ENCODE results near the gene PRKG1. TPM values are rescaled to one million over a fixed set of nuclear protein-coding genes. Genes with fewer than 3 reads are reported as not detected.

Gene PRKG1
- total and polyA plus RNA-seq, 2 donors (not counting 1 experiment from before 2014, with no cell fraction given), result not detected

- H3K27me3 ChIP-seq (replicated peaks in 1 of 4; ENCODE audit: control extremely low read depth in 1 of 4, control insufficient read depth in 3 of 4, insufficient read depth in 4 of 4, low read length in 3 of 4), result no peaks in the 10 kb centered on the region
- H3K4me3 Mint-ChIP-seq, result no peak overlapping the region
- H3K9ac ChIP-seq (ENCODE audit: low read length), result no peak overlapping the region
- intact Hi-C loops (cut with micrococcal nuclease), result no loop called here
- H3K27ac ChIP-seq (ENCODE audit: low read length in 2 of 2), result no peak overlapping the region
- H3K36me3 ChIP-seq (replicated peaks in 1 of 2; ENCODE audit: control extremely low read depth in 1 of 2, control insufficient read depth in 1 of 2, extremely low read depth in 1 of 2, insufficient read depth in 2 of 2, low read length in 1 of 2), result no peaks in the 10 kb centered on the region
- no peaks in the 10 kb centered on the region for H4K20me1 ChIP-seq (ENCODE audit: control insufficient read depth, insufficient read depth, low read length, poor library complexity, severe bottlenecking)
- ATAC-seq (ENCODE audit: low read depth), result no peak
- POLR2A ChIA-PET, result no interaction called here
- no peak for DNase-seq
- H3K79me2 ChIP-seq (ENCODE audit: control insufficient read depth, insufficient read depth, low read length), result no peaks in the 10 kb centered on the region
- peaks cover 0 to 9% (median 6%) of the 10 kb centered on the region in 3 donors for H3K9me3 ChIP-seq (ENCODE audit: control extremely low read depth in 1 of 3, control insufficient read depth in 2 of 3, insufficient read depth in 1 of 3, low read length in 2 of 3)
- H3K4me3 ChIP-seq (ENCODE audit: control extremely low read depth in 1 of 5, extremely low read depth in 1 of 5, insufficient read depth in 1 of 5, low read depth in 2 of 5, low read length in 4 of 5), result no peak overlapping the region
- 100% methylated on average over 1 of the region's 3 CpGs for WGBS (ENCODE audit: insufficient coverage)
- H3K27ac Mint-ChIP-seq, result no peak overlapping the region
- no peak overlapping the region for H2AFZ ChIP-seq (ENCODE audit: insufficient read depth, low read depth, low read length, poor library complexity, severe bottlenecking)
- no peaks in the 10 kb centered on the region for H3K4me1 ChIP-seq (ENCODE audit: control insufficient read depth in 2 of 2, insufficient read depth in 2 of 2, low read length in 2 of 2)
- H3K9me3 Mint-ChIP-seq (ENCODE audit: insufficient read depth), result peaks cover 7% of the 10 kb centered on the region
- no peak overlapping the region for H3K4me2 ChIP-seq (replicated peaks; ENCODE audit: low read depth, low read length, poor library complexity, severe bottlenecking)
- H3K4me1 Mint-ChIP-seq, result no peaks in the 10 kb centered on the region
- CTCF ChIA-PET, result no interaction called here
- TF ChIP-seq CTCF (IDR thresholded peaks at IDR 0.05) (no peak), EZH2 (IDR thresholded peaks at IDR 0.05; ENCODE audit: borderline replicate concordance, insufficient read depth, low read depth, low read length, poor library complexity, severe bottlenecking) (no peak)
- no peaks in the 10 kb centered on the region for H3K27me3 Mint-ChIP-seq
These were observed 714.0 kb downstream of the PRKG1 start for GRCh38 chr10:51788273-51788672.

- ChIA-PET POLR2A (no interaction called here), CTCF (no interaction called here)
- no peak overlapping the region for H3K4me3 Mint-ChIP-seq
- no CpG with 5 or more reads among the region's 1 CpG for WGBS (ENCODE audit: insufficient coverage)
- Histone ChIP-seq H4K20me1 (ENCODE audit: control insufficient read depth, insufficient read depth, low read length, poor library complexity, severe bottlenecking) (no peaks in the 10 kb centered on the region), H2AFZ (ENCODE audit: insufficient read depth, low read depth, low read length, poor library complexity, severe bottlenecking) (no peak overlapping the region), H3K27ac (ENCODE audit: low read length in 2 of 2) (no peak overlapping the region), H3K9me3 (ENCODE audit: control extremely low read depth in 1 of 3, control insufficient read depth in 2 of 3, insufficient read depth in 1 of 3, low read length in 2 of 3) (peaks cover 6 to 9% (median 7%) of the 10 kb centered on the region in 3 donors), H3K4me2 (replicated peaks; ENCODE audit: low read depth, low read length, poor library complexity, severe bottlenecking) (no peak overlapping the region), H3K79me2 (ENCODE audit: control insufficient read depth, insufficient read depth, low read length) (no peaks in the 10 kb centered on the region), H3K27me3 (replicated peaks in 1 of 4; ENCODE audit: control extremely low read depth in 1 of 4, control insufficient read depth in 3 of 4, insufficient read depth in 4 of 4, low read length in 3 of 4) (no peaks in the 10 kb centered on the region), H3K9ac (ENCODE audit: low read length) (no peak overlapping the region), H3K4me1 (ENCODE audit: control insufficient read depth in 2 of 2, insufficient read depth in 2 of 2, low read length in 2 of 2) (no peaks in the 10 kb centered on the region), H3K4me3 (ENCODE audit: control extremely low read depth in 1 of 5, extremely low read depth in 1 of 5, insufficient read depth in 1 of 5, low read depth in 2 of 5, low read length in 4 of 5) (no peak overlapping the region), H3K36me3 (replicated peaks in 1 of 2; ENCODE audit: control extremely low read depth in 1 of 2, control insufficient read depth in 1 of 2, extremely low read depth in 1 of 2, insufficient read depth in 2 of 2, low read length in 1 of 2) (no peaks in the 10 kb centered on the region)
- no peaks in the 10 kb centered on the region for H3K27me3 Mint-ChIP-seq
- H3K9me3 Mint-ChIP-seq (ENCODE audit: insufficient read depth), result peaks cover 7% of the 10 kb centered on the region
- no peak for DNase-seq
- no peak for ATAC-seq (ENCODE audit: low read depth)
- intact Hi-C loops (cut with micrococcal nuclease), result no loop called here
- no peaks in the 10 kb centered on the region for H3K4me1 Mint-ChIP-seq
- no peak for TF ChIP-seq CTCF (IDR thresholded peaks at IDR 0.05)
- no peak for TF ChIP-seq EZH2 (IDR thresholded peaks at IDR 0.05; ENCODE audit: borderline replicate concordance, insufficient read depth, low read depth, low read length, poor library complexity, severe bottlenecking)
- H3K27ac Mint-ChIP-seq, result no peak overlapping the region
These were observed 714.8 kb downstream of the PRKG1 start for GRCh38 chr10:51789118-51789517.

Measured in B cell (primary cell).